T-helper 1 cell (primary cell): ENCODE data around the gene EHF.

ENCODE experiments used
- DNase-seq, 5 donors: peaks; one replicate each; pipeline ENCODE4 v3.0.0-alpha.2; 2012 to 2020

The EHF gene

DNA sequence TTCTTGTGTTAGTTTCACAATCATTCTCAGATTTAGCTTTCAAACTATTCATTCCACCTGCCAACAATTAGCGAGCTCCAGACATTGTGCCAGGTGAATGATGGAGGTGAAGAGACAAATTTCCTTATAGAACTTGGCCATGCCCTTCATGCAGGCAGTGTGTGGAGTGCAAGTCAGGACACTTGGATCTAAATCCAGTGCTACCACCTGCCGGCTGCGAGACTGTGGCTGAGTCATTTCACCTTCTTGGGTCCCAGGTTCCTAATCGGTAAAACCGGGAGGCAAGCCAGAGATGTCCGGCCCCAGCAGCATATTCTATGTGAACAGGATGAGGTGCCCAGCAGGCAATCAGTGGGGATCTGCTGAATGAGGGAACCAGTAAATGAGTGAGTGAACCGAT, 18.6 kb upstream of the EHF start:
- no peak for DNase-seq

DNA sequence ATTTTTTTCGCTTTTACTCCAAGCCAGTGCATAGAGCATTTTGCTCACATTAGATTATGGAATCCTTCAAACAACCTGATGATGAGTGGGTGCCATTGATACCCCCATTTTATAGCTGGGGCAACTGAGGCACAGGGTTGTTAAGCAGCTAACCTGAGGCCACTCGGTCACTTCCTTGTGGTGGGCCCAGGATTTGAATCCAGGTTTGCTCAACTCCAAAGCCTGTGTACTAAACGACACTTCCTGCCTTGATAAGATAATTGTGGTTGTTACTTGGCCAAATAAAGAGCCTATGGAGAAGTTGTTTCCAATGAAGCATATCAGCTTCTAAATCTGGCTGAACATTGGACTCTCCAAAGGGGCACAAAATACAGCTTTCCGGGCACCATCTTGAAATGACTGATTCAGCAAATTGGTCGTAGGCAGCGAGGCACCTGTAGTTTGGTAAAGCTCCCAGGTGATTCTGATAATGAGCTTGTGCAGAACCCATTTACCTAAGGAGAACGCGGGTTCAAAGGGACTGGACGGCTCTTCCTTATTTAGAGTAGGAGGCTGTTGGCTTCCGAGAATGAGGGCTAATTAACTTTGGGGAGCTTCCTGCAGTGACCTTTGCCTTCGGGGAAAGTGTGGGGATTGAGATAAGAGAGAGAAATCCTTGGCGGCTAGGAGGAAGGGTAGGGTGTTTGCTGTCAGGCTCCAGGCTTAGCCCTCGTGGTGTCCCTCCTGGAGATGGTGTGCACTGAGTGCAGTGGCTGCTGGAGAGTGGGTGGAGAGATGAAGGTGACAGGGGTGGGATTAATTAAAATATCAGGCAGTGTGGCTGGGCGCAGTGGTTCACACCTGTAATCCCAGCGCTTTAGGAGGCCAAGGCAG, 17.5 kb upstream of the EHF start:
- DNase-seq, result no peak

DNA sequence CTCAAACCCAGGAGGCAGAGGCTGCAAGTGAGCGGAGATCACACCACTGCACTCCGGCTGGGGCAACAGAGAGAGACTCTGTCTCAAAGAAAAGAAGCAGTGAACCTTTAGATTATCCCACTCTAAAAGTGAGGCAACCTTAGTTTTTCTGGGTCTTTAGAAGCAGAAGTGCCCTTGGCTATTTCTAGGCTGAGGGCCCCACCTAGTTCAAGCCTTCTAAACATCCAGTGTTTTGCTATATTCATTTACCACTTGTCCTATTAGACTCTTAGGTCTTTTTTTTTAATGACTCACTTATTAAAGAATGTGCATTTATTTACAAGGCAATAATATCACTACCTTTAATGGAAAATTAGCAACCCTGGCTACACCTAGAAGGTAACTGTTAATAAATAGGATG, 16.7 kb upstream of the EHF start:
- DNase-seq, result no peak

DNA sequence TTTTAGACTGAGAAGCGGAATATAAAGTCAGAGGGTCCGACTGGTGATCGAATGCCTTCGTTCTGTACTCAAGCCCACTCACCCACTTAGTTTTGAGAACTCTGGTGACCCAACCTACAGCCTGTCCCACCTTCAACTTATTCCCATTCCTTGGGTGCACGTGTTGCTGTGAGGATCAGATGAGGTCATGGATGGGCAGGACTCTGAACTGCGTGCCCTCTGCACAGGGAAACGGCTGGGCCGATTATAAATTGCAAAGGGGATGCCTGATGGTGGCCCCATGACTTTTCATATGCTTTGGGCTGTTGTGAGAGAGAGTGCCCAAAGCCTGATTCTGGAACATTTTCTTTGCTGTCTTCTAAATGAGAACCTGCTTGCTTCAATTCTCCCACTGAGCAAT, 16.0 kb upstream of the EHF start:
- no peak for DNase-seq

DNA sequence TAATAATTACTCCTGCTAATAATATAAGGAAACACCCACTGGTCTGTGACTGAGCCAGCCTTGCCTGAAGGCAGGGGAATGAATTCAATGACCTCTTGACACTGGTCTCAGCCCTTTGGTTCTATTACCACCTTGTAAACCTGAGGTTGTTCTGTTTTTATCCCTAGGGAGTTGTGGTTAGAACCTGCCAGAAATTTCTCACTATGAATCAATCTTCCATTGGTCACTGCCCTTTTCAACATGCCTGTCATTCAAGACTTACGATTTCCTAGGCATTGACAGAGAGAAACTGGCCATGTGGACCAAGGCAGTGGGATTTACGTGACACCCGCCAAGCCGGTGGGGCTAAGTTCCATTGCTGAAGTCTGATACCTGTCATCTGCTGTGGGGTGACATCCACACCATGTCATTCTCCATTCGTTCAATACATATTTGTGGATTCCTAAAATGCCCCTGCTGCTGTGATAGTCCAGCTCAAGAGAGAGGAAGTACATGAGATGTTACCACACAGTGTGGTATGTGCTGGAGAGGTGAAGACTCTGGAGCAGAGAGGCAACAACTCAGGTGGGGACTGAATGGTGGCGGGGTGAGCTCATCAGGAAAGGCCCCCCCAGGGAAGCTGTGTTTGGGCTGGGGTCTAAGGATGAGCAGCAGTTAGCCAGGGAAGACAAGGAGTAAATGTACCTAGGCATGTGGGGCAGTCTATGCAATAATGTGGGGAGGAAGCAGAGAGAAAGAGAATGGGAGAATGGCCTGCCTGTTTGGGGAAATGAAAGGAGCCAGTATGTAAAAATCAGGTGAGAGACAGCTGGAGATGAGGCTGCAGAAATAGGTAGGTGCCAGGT, 15.2 kb upstream of the EHF start:
- DNase-seq, result no peak

DNA sequence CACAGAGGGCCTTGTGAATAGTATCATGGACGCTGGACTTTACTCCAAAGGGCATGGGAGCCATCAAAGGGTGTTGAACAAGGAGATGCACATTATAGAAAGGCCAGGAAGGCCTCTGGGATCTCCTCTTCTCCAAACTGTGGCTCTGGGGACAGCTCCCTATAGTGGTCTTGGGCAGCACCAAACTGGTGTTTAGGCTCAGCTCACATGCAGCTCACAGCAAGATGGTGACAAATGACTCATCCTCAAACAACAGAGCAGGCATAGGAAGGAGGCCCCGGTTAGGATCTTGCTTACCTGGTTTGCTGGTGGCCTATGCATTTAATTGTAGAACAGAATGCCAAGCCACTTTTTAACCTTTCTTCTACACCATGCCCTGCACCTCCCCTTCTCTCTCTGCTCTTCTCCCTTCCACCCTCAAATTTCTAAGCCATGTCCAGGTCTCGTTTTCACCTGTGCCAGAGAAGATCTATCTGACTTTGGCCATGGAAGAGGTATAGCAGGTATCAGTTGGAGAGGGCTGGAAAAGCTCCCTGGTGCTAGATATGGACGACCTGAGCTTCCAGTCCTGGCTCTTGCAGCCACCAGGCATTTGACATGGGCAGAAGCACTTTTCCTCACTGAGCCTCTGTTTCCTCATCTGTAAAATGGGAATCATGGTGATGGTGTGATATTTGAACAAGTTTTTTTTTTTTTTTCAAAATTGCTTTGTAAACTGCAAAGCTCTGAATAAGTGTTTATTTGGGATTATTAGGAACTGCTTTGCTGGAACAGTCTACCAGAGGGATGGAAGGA, 14.4 kb upstream of the EHF start:
- no peak for DNase-seq

DNA sequence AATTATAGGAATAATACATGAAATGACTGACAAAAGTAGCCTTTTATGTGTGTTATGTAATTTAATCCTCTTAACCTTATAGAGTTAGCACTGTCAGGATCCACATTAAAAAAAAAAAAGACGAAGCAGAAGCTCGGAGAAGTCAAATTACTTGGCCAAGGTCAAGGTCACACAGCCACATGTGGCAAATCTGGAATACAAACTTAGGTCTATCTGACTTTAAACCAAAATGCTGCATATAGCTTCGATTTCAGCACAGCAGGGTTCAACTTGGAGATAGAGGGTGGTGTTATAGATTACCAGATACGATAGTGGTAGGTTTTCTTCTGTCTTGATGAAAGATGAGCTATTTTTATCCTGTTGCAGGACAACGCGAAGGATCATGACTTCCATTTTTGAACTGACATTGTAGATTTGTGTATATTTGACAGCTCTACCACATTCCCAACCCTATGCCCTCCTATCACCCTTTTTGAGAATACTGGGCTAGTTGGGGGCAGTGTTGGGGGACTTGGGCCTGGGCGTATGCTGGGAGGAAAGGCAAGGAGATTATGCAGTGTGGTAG, 11.6 kb upstream of the EHF start:
- no peak for DNase-seq

DNA sequence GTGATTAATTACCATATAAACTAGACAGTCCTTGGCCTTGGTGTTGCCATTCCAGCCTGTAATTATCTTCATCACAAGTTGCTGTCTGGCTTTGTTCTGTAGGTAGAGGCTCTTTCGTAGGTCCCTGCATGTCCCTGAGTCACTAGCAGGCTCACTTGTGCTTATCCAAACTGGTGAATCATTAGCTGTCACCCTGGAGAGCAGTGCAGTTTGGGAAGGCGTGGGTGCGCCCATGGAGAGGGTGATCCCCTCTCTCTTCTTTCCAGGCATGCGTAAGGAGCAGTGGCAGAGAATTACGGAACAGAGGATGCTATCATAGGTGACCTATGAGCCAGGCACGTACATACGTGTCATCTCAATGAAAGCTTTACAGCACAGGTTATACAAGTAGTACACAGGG, 11.0 kb upstream of the EHF start:
- no peak for DNase-seq

DNA sequence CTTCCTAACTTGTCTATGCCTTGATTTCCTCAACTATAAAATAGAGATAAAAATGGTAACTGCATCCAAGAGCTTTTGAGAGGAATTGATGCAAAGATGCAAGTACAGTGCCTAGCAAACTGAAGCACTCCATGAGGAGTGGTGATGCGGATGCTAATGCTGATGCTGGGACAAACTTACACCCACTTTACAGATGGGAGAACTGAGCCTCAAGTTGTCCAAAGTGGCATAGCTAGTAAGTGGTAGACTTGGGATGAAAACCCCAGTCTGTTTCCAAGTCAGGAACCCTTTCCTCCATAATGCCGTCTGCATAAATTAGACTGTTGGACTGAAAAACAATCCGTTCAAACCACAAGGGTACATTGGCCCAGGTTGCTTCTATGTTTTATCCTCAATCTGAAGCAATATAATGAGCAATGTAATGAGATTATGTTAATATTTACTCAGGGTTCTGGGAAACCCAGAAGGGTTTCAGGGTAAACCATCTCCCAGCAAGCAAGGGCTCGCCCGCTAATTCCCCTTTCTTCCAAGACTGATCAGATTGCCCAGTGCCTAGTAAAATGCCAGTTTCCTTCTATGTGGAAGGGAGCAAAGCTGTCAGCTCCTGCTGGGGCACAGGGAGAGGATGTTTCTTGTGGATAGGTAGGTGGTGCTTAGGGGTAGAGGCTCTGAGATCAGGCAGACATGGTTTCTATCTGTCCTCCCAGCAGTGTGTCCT, 10.4 kb upstream of the EHF start:
- DNase-seq, result no peak

DNA sequence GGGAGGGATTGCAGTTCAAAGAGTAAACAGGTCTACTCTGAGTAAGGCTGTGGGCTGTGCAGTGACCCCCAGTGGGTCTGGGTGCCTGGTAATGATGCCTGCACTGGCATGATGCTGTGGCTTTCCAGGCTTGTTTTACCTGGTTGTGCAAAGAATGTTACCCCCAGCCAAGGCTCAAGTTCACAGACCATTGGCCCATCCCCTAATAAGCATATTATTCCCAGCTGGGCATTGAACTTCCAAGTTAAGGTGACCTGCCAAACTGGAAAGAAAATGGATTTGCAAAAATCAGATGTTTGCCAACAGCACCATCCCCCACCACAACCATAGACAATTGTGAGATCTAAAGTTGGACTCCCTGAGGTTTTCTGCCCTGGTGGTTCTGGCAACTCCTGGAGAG, 7.9 kb upstream of the EHF start:
- no peak for DNase-seq

DNA sequence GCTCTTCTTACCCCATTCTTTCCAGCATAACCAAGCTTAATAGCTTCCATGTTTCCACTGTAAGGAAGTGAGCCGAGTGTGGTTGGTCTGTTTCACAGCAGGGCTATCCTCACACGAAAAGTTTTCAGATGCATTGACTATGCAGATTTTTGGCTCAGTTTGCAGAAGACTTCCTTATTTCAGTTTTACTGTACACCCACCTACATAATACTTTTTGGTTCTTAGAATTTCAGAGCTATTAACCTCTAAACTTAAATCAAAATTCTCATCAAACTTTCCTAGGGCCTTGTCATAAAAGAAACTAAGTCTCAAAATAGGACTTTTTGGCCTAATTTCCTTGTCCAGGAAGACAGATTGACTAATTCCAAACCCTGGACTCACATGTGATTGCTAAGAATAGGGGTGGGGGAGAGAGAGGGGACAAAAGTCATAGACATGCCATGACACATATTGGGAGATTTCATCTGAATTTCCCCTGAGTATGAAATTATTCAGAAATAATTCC, 7.3 kb upstream of the EHF start:
- DNase-seq, result no peak

DNA sequence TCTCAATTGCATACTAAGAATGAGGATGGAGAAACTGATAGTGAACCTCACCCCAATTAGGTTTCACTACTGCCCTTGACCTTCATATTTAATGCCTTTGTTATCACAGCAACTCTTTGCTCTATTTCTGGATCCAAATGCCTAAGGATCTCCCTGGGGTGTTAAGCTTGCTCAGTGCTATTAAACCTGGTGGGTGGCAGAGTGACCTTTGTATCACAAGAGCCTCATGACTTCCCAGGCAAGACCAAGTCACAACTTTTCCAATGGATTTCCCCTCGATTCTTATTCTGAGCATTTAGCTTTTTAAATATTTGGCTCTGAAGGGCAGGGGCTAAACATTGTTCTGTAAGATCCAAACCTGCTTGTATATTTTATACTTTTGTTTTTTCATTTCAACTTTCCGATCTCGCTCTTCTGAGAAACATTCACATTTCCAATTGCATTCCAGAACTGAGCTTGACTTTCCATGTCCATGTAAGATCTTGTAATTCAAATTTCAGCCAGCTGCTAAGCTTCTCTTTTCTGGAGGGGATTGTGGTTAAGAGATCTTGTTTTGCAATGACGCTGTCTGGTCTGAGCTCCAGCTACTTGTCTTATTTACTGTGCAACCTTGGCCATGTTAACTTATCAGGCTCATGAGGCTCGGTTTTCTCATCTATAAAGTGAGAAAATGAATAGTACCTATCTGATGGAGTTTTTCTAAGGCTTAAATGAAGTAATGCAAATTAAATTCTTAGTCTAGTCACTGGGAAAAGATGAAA, 6.4 kb upstream of the EHF start:
- no peak for DNase-seq

DNA sequence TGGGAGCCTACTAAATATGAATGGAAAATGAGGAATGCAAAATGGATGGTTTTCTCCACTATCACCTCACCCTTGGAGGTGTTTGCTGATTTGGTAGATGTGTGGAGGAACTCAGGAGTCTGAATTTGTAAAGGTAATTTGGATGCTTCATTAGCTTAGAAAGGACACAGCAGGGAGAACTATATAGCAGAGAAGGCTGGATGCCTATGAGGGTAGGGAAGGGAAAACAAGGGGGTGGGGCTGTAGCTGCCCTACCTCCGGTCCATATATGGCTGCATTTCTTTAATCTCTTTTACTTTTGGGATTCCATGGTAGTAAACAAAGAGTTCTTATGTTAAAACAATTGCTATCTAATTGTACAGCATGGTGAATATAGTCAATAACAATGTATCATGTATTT, 4.8 kb upstream of the EHF start:
- no peak for DNase-seq

DNA sequence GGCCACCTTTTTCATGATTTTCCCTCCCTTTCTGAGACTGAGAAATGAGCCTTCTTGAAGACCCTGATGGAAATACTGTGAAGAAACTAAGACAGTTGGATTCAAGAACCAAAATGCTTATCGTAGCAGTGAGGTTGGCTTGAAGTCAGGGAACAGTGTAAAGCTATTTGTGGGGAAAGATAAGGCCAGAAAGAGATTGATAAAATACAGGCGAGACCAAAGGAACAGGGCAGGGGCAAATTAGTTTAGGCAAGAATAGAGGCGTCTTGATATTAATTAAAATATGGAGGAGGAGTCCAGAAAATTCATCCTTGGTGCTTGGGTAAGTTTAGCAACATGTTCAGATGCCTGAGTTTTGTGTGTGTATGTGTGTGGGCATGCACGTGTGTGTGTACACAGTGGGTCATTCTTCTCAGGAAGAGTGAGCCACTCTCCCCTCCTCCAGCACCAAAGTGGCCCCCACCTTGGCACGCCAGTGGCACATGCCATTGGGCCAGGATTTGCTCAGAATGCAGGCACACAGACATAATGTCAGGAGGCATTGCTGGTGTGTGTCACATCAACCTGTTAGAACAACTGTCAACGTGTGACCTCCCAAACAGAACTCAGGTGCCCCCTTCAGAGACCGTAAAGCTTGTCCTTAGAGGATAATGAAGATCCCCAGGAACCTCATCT, 3.9 kb upstream of the EHF start:
- DNase-seq, result no peak

DNA sequence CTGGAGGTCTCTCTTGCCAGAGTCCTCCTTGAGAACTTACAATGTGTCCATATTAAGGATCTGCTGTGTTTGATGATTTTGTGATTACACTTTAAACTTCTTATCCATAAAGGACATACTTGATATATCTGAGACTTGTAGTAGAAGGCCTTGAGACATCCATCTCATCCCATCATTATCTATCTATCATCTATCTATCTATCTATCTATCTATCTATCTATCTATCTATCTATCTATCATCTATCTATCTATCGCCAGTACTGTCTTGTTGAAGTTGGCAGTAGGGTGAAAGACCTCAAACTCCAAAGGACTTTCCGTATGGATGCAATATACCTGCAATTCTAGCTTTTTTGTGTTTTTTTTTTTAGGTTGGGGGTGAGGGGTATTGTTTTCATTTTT, 2.5 kb upstream of the EHF start:
- no peak for DNase-seq

DNA sequence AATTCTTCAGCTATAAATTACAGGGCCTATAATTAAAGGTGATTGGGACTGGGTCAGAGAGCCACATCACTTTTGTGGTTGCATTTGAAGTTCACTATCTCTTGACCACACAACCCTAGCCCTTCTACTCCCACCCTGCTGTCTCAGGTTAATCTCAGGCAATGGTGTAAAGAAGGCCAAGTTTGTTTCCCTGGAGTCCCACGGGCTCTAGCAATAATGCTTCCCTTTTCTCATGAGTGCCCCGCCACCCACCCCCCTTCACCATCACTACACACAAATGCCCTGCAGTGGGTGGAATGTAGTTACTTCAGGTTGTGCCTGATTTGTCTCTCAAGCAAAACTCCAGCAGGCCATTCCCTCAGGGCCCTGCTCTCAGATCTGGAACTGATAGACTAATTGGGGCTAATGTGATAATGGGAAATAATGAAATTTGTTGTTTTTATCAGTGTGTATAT, 1.8 kb upstream of the EHF start:
- DNase-seq, result no peak

DNA sequence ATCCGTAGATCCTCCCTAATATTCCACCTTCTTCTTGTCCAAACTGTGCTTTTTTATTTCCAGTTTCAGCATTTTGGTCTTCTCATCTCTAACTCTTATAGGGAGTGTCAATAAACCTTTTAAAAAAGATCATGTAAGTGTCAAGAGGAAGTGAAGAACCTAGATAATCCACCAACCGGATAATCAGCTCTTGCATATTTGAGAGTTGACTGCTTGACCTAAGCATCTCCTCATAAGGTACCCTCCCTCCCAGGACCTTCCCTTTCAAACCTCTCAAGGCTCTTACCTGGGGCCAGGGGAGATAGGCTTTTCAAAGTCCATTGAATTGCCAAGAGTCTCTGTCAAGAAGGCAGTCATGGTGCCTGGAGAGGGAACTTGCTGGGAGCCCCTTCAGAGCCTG, 691 bp upstream of the EHF start:
- no peak for DNase-seq

DNA sequence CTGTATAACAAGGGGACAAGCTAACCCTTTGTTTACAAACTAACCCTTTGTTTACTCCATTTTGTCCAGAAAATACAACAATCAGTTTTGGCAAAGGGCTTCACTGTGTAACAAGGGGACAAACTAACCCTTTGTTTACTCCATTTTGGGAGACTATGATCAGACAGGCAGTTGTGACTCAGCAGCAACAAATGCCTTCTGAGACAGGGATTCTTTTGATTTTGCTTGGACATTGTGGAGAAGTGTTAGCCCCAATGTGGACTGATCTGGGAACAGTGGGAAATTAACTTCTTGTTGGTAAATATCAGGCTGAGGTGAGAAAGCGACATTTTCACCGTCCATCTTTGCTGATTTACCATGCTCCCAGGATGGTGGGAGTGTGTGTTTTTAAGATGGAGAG, 983 bp downstream of the EHF start:
- no peak for DNase-seq

DNA sequence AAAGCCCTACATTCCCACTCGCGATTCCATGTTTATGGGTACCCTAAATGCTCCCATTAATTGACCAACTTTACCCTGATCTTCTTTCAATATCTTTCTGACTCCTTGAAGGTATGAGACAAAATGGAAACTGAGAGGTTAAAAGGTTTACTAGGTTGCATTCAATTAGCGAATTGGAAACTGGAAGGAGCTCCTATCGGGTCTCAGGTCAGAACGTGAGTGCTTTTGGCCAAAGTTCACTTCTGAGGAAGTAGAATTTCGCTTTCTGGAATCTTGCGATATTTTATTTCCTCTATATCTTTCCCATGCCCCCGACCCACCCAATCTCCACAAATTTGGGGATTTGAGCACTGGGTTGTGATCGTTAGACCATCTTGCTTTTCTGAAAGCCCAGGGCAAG, 2.6 kb downstream of the EHF start:
- DNase-seq, result no peak

DNA sequence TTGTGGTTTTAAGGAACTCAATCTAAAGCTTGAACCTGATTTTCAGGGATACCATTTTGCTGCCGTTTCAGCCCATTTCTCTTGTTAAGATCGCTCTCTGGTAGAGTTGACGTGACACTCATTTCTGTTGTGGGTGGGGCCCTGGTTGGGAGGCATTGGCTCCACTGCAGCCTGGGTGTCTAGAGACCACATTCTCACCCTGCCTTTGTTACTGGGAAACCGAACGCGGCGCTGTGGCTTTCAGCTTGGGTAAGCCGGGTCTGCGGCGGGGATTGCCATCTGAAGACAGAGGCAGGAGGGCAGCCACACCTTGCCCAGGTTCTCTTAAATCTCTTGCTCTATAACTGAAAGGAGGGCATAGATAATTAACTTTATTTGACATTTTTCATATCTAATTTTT, 3.2 kb downstream of the EHF start:
- DNase-seq, result peak in 1 of 5 donors; percentile 57

DNA sequence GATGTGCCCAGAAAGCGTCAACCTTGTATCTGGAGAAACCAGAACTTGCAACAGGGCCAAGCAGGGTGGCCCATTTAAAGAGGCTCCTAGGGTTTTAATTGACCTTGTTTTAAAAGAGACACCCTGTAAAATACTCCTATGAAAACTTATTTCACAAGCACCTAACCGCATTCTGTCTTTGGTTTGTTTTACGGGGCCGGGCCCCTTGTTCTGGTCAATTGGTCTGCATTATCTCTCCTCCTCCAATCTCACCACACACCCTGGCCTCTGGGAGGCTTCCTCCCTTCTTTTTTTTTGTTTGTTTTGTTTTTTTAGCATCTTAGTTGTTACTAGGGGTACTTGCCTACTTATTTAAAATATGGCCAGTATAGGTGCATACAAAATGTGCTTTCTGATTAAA, 4.7 kb downstream of the EHF start:
- no peak for DNase-seq
